ENCODE results near the gene FAM219B. TPM values are rescaled to one million over a fixed set of nuclear protein-coding genes. Genes with fewer than 3 reads are reported as not detected.

FAM219B gene
- total and polyA plus RNA-seq, 2 of the 4 experiments (the other 2 are of a cell fraction) = 24.9 to 48.7 TPM

DNA sequence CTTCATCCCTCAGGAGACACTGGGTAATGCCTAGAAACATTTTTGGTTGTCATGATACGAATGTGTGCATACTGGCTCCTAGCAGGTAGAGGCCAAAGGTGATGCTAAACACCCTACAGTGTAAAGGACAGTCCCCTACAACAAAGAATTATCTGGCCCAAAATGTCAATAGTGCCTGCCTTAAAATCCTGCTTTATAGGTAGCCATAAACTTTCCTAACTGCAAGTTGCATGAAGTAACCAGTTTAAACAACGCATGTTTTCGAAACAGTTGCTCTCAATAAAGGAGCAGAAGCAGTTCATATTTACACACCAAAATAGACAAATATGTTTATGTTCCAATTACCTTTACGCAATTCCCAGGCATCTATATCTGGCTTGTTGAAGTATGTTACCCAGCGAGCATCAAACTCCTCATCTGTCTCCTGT is 22.1 kb upstream of the FAM219B start:
- H3K4ac ChIP-seq (ENCODE audit: low read depth, low read length) = no peak overlapping the region
- ATAC-seq (ENCODE audit: low read depth) = no peak
- no TSS peak for BruUV-seq (replicated peaks)
- H2BK15ac ChIP-seq (ENCODE audit: low read depth, low read length) = no peak overlapping the region
- H3K27me3 ChIP-seq (ENCODE audit: control insufficient read depth, insufficient read depth, low read length) = no peaks in the 10 kb centered on the region
- no peak overlapping the region for H3K56ac ChIP-seq (ENCODE audit: extremely low read depth, insufficient read depth, low read length)
- H2AFZ ChIP-seq (replicated peaks; ENCODE audit: low read length, poor library complexity) = no peak overlapping the region
- TF ChIP-seq RAD21 (IDR thresholded peaks at IDR 0.05; ENCODE audit: low read length) (no peak), MAFK (IDR thresholded peaks at IDR 0.05; ENCODE audit: low read depth, low read length) (no peak), NFE2L2 (IDR thresholded peaks at IDR 0.05; ENCODE audit: low read depth, low read length) (no peak), RCOR1 (IDR thresholded peaks at IDR 0.05; ENCODE audit: insufficient replicate concordance, low read length) (no peak), MXI1 (IDR thresholded peaks at IDR 0.05; ENCODE audit: borderline replicate concordance, low read depth, low read length) (no peak), CHD1 (IDR thresholded peaks at IDR 0.05; ENCODE audit: low read depth, low read length) (no peak), BHLHE40 (IDR thresholded peaks at IDR 0.05; ENCODE audit: low read depth, low read length) (no peak), CEBPB (IDR thresholded peaks at IDR 0.05; ENCODE audit: low read depth, low read length) (no peak), POLR2A (IDR thresholded peaks at IDR 0.05; ENCODE audit: low read depth, low read length) (no peak), MAZ (IDR thresholded peaks at IDR 0.05; ENCODE audit: borderline replicate concordance, low read depth, low read length) (no peak), RFX5 (IDR thresholded peaks at IDR 0.05; ENCODE audit: low read depth, low read length) (no peak), FOS (IDR thresholded peaks at IDR 0.05; ENCODE audit: low read depth, low read length) (no peak), SMC3 (IDR thresholded peaks at IDR 0.05; ENCODE audit: low read depth, low read length) (no peak)
- TF ChIP-seq, protein P1, sequence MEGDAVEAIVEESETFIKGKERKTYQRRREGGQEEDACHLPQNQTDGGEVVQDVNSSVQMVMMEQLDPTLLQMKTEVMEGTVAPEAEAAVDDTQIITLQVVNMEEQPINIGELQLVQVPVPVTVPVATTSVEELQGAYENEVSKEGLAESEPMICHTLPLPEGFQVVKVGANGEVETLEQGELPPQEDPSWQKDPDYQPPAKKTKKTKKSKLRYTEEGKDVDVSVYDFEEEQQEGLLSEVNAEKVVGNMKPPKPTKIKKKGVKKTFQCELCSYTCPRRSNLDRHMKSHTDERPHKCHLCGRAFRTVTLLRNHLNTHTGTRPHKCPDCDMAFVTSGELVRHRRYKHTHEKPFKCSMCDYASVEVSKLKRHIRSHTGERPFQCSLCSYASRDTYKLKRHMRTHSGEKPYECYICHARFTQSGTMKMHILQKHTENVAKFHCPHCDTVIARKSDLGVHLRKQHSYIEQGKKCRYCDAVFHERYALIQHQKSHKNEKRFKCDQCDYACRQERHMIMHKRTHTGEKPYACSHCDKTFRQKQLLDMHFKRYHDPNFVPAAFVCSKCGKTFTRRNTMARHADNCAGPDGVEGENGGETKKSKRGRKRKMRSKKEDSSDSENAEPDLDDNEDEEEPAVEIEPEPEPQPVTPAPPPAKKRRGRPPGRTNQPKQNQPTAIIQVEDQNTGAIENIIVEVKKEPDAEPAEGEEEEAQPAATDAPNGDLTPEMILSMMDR (conservative IDR thresholded peaks at IDR 0.05; ENCODE audit: low read depth, low read length) = no peak
- TF ChIP-seq, protein P2, sequence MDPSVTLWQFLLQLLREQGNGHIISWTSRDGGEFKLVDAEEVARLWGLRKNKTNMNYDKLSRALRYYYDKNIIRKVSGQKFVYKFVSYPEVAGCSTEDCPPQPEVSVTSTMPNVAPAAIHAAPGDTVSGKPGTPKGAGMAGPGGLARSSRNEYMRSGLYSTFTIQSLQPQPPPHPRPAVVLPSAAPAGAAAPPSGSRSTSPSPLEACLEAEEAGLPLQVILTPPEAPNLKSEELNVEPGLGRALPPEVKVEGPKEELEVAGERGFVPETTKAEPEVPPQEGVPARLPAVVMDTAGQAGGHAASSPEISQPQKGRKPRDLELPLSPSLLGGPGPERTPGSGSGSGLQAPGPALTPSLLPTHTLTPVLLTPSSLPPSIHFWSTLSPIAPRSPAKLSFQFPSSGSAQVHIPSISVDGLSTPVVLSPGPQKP (IDR thresholded peaks at IDR 0.05; ENCODE audit: borderline replicate concordance, low read depth, low read length) = no peak
- TF ChIP-seq, protein P3, sequence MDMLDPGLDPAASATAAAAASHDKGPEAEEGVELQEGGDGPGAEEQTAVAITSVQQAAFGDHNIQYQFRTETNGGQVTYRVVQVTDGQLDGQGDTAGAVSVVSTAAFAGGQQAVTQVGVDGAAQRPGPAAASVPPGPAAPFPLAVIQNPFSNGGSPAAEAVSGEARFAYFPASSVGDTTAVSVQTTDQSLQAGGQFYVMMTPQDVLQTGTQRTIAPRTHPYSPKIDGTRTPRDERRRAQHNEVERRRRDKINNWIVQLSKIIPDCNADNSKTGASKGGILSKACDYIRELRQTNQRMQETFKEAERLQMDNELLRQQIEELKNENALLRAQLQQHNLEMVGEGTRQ (IDR thresholded peaks at IDR 0.05; ENCODE audit: low read depth, low read length) = no peak
- H3K79me1 ChIP-seq (ENCODE audit: low read depth in 1 of 2, low read length in 2 of 2) = peaks cover 13 to 29% of the 10 kb centered on the region in 2 experiments
- peaks cover 26% of the 10 kb centered on the region for H3K36me3 ChIP-seq (ENCODE audit: control insufficient read depth, insufficient read depth, low read length)
- no peak overlapping the region for H3K27ac ChIP-seq (ENCODE audit: insufficient read depth, low read length)
- dilution Hi-C loops (cut with HindIII; ENCODE audit: low sequenced_read_pairs, unreplicated experiment) (no loop called here), in situ Hi-C loops (cut with MboI; ENCODE audit: low sequenced_read_pairs) (no loop called here), intact Hi-C loops (cut with micrococcal nuclease) (no loop called here)
- no peak overlapping the region for H3K18ac ChIP-seq (ENCODE audit: low read depth, low read length)
- no peak overlapping the region for H2AK9ac ChIP-seq (replicated peaks; ENCODE audit: low read depth, low read length, poor library complexity)
- no peaks in the 10 kb centered on the region for H3K9me3 ChIP-seq (ENCODE audit: control insufficient read depth, insufficient read depth, low read length)
- no peak overlapping the region for H3K9ac ChIP-seq (ENCODE audit: low read depth, low read length)
- no peak overlapping the region for H3K4me2 ChIP-seq (ENCODE audit: low read depth, low read length)
- no peak overlapping the region for H4K5ac ChIP-seq (ENCODE audit: low read depth, low read length)
- no CpG with 5 or more reads among the region's 5 CpGs for WGBS, 2 experiments (ENCODE audit: extremely low coverage in 2 of 2, insufficient read length in 1 of 2)
- no peak overlapping the region for H2BK120ac ChIP-seq (ENCODE audit: low read depth, low read length)
- no peak overlapping the region for H3K14ac ChIP-seq (replicated peaks; ENCODE audit: low read depth, low read length)
- H4K8ac ChIP-seq (ENCODE audit: low read depth in 2 of 2, low read length in 2 of 2) = no peak overlapping the region
- CTCF ChIA-PET = no interaction called here
- peaks cover 11% of the 10 kb centered on the region; the same call in 1 of the 2 replicates for H4K20me1 ChIP-seq (ENCODE audit: insufficient read depth, low read length)
- no peak overlapping the region for H4K91ac ChIP-seq (ENCODE audit: insufficient read depth, low read depth, low read length)
- H3K4me1 ChIP-seq (ENCODE audit: control insufficient read depth, insufficient read depth, low read length) = no peaks in the 10 kb centered on the region
- no peak overlapping the region for H3K4me3 ChIP-seq (ENCODE audit: insufficient read depth, low read depth, low read length)
- POLR2A ChIA-PET (ENCODE audit: unreplicated experiment) = no interaction called here
- no peak overlapping the region for H2BK5ac ChIP-seq (ENCODE audit: low read depth, low read length, poor library complexity, severe bottlenecking)
- no peak overlapping the region for H2AK5ac ChIP-seq (ENCODE audit: low read depth, low read length)
- H3K23ac ChIP-seq (ENCODE audit: low read depth, low read length) = no peak overlapping the region; the same call in 1 of the 2 replicates
- no peak overlapping the region for H2BK20ac ChIP-seq (ENCODE audit: low read depth, low read length)
- H3K9me1 ChIP-seq (ENCODE audit: insufficient read depth, low read length) = peaks cover 5% of the 10 kb centered on the region; the same call in 1 of the 2 replicates
- no peak for DNase-seq
